ENCODE data around the gene ADAM33. TPM values are rescaled to one million over a fixed set of nuclear protein-coding genes. Genes with fewer than 3 reads are reported as not detected.

ADAM33 gene
- total and polyA plus RNA-seq, 2 of the 13 experiments (the other 11 are each of a cell fraction or from before 2014, with no cell fraction given): not detected

GRCh38 chr20:3659492-3660261 is 22.1 kb downstream of the ADAM33 start (continued):
- no peak for TF ChIP-seq DZIP1 (CRISPR knock-in tag; IDR thresholded peaks at IDR 0.05)
- TF ChIP-seq POLR2AphosphoS5 (IDR thresholded peaks at IDR 0.05; ENCODE audit: low read depth, low read length): no peak
- no peak for TF ChIP-seq STAT6 (CRISPR knock-in tag; IDR thresholded peaks at IDR 0.05; ENCODE audit: borderline replicate concordance)
- no peak for TF ChIP-seq MTF2 (CRISPR knock-in tag; IDR thresholded peaks at IDR 0.05; ENCODE audit: borderline replicate concordance)
- TF ChIP-seq GATAD2A (CRISPR knock-in tag; IDR thresholded peaks at IDR 0.05): no peak
- no peak for TF ChIP-seq ZNF607 (CRISPR knock-in tag; IDR thresholded peaks at IDR 0.05; ENCODE audit: borderline replicate concordance)
- TF ChIP-seq ZNF891 (CRISPR knock-in tag; IDR thresholded peaks at IDR 0.05): no peak
- TF ChIP-seq ZNF780A (CRISPR knock-in tag; IDR thresholded peaks at IDR 0.05): no peak
- 0 out of 2 replicates have a peak, but pooled peaks have one; percentile 15 for TF ChIP-seq ZFY (CRISPR knock-in tag; IDR thresholded peaks at IDR 0.05)
- TF ChIP-seq CSRNP2 (CRISPR knock-in tag; conservative IDR thresholded peaks at IDR 0.05; ENCODE audit: low read depth): no peak
- no peak for TF ChIP-seq ATRX (CRISPR knock-in tag; IDR thresholded peaks at IDR 0.05; ENCODE audit: borderline replicate concordance)
- TF ChIP-seq NFATC3 (CRISPR knock-in tag; IDR thresholded peaks at IDR 0.05): no peak
- TF ChIP-seq USF2 (IDR thresholded peaks at IDR 0.05; ENCODE audit: low read depth, low read length): no peak
- no peak for TF ChIP-seq USF2 (CRISPR knock-in tag; IDR thresholded peaks at IDR 0.05; ENCODE audit: borderline replicate concordance)
- no peak for TF ChIP-seq ZNF121 (CRISPR knock-in tag; IDR thresholded peaks at IDR 0.05)
- TF ChIP-seq KLF15 (CRISPR knock-in tag; IDR thresholded peaks at IDR 0.05; ENCODE audit: borderline replicate concordance): no peak
- TF ChIP-seq MYPOP (CRISPR knock-in tag; IDR thresholded peaks at IDR 0.05): no peak
- TF ChIP-seq EP300 (IDR thresholded peaks at IDR 0.05; ENCODE audit: low read depth in 2 of 2, low read length in 2 of 2): no peak
- no peak for TF ChIP-seq EP300 (CRISPR knock-in tag; IDR thresholded peaks at IDR 0.05; ENCODE audit: borderline replicate concordance)
